Right lobe of liver (tissue), 6 donors: ENCODE measurements around the gene BPIFB1. TPM values are rescaled to one million over a fixed set of nuclear protein-coding genes. Genes with fewer than 3 reads are reported as not detected.

ENCODE experiments used
- ATAC-seq, 4 donors: fragments of 200-7000 bp; cut with Tn5 transposase; one replicate each; pipeline ENCODE4 v1.9.1; 2020; ENCODE audit warnings: mild to moderate bottlenecking in 4 of 4, moderate library complexity in 4 of 4
- DNase-seq, 3 donors: peaks; one replicate each; pipeline ENCODE4 v3.0.0-alpha.2; 2020
- H3K27ac ChIP-seq, 3 donors: fragments of 200-600 bp; one replicate each; pipeline ENCODE4 v1.8.0; 2022
- H3K27me3 ChIP-seq, 2 donors: fragments of 200-600 bp; one replicate each; pipeline ENCODE4 v1.8.0; 2022
- H3K36me3 ChIP-seq, 4 donors: fragments of 200-600 bp; sonication (generic) in 1 of 4; one replicate each; pipeline versions ENCODE4 v1.5.1 to v1.8.0; 2017 to 2022; ENCODE audit warnings: control low read depth in 1 of 4
- H3K4me1 ChIP-seq, 4 donors: fragments of 200-600 bp; sonication (generic) in 1 of 4; one replicate each; pipeline versions ENCODE4 v1.5.1 to v1.8.0; 2017 to 2022; ENCODE audit warnings: control low read depth in 1 of 4
- H3K4me3 ChIP-seq, 3 donors: fragments of 200-600 bp; one replicate each; pipeline ENCODE4 v1.8.0; 2022
- H3K9me3 ChIP-seq, 4 donors: fragments of 200-600 bp; sonication (generic) in 1 of 4; one replicate each; pipeline versions ENCODE4 v1.5.1 to v1.8.0; 2017 to 2022; ENCODE audit warnings: control low read depth in 1 of 4
- CTCF ChIP-seq, 4 donors: fragments of 200-600 bp in 3 of 4; fragments of 450-650 bp in 1 of 4; IDR thresholded peaks; one replicate each; pipeline versions ENCODE4 v1.5.1 to v1.8.0; 2016 to 2022; ENCODE audit warnings: antibody characterized with exemption in 4 of 4, mild to moderate bottlenecking in 2 of 4
- POLR2A ChIP-seq: fragments of 450-650 bp; IDR thresholded peaks from one replicate; pipeline ENCODE4 v1.6.1; 2017; ENCODE audit warnings: antibody characterized with exemption, mild to moderate bottlenecking
- WGBS: methylation state at CpG from one replicate; pipeline ENCODE4 v1.1.6; 2018; ENCODE audit warnings: low coverage, low lambda C conversion rate; ENCODE audit not compliant: insufficient coverage; ENCODE audit errors: missing lambda C conversion rate; 5-methylcytosine and 5-hydroxymethylcytosine counted together
- intact Hi-C, 2 donors: fragments of 100-400 bp; cut with DNase I; formaldehyde crosslinking; loops; one replicate each; pipeline versions ENCODE4 v1.11.2 to v1.14.1; 2022
- total RNA-seq, 6 experiments: library from RNA; depleted of rRNA in 2 of 6; stranded (reverse); fragments of >200 nt in 2 of 6; fragmentation: NEBNext Ultra II Directional in 3 of 6; extraction: Animal tissue kit (Norgen Biotek cat#: 25700) in 3 of 6; gene quantifications; one replicate each; pipeline versions ENCODE4 v1.1.0 to v1.2.4, GENCODE V29; 2016 to 2023
- donor health status: DM: no; HTN: yes; CAD: no.
- donor health status: DM: no; HTN: no; CAD: no.
- donor health status: DM: no; HTN: no; CAD: no.
- donor health status: DM: no; HTN: yes; CAD: no.
- donor health status: DM: no; HTN: yes; CAD: no.

Gene BPIFB1
- total RNA-seq, 6 experiments from 2014 or later, result not detected

GRCh38 chr20:33237989-33238388, 45.0 kb upstream of the BPIFB1 start:
- WGBS, result no CpG with 5 or more reads among the region's 6 CpGs
- Histone ChIP-seq H3K9me3 (no peaks in the 10 kb centered on the region), H3K4me1 (no peaks in the 10 kb centered on the region), H3K36me3 (no peaks in the 10 kb centered on the region), H3K27ac (no peak overlapping the region), H3K27me3 (no peaks in the 10 kb centered on the region), H3K4me3 (no peak overlapping the region)
- TF ChIP-seq CTCF (IDR thresholded peaks at IDR 0.05), result no peak
- TF ChIP-seq POLR2A, result no peak
- no peak for DNase-seq
- no peak for ATAC-seq
- intact Hi-C loops, result no loop called here

GRCh38 chr20:33239418-33239817, 43.6 kb upstream of the BPIFB1 start:
- TF ChIP-seq POLR2A (no peak), CTCF (IDR thresholded peaks at IDR 0.05) (no peak)
- WGBS, result 0% methylated on average over 1 of the region's 1 CpG
- no peak overlapping the region for H3K4me3 ChIP-seq
- no peak for DNase-seq
- H3K27me3 ChIP-seq, result no peaks in the 10 kb centered on the region
- H3K36me3 ChIP-seq, result no peaks in the 10 kb centered on the region
- no peaks in the 10 kb centered on the region for H3K4me1 ChIP-seq
- intact Hi-C loops, result no loop called here
- no peak for ATAC-seq
- H3K9me3 ChIP-seq, result no peaks in the 10 kb centered on the region
- H3K27ac ChIP-seq, result no peak overlapping the region

- Histone ChIP-seq H3K4me1 (no peaks in the 10 kb centered on the region), H3K36me3 (no peaks in the 10 kb centered on the region), H3K9me3 (no peaks in the 10 kb centered on the region), H3K27ac (no peak overlapping the region), H3K27me3 (no peaks in the 10 kb centered on the region), H3K4me3 (no peak overlapping the region)
- WGBS, result 52% methylated on average over 3 of the region's 4 CpGs
- intact Hi-C loops, result no loop called here
- no peak for TF ChIP-seq CTCF (IDR thresholded peaks at IDR 0.05)
- TF ChIP-seq POLR2A, result no peak
- DNase-seq (no peak), ATAC-seq (no peak)
Observed at GRCh38 chr20:33239979-33240736, 42.9 kb upstream of the BPIFB1 start.

- H3K4me1 ChIP-seq, result no peaks in the 10 kb centered on the region
- TF ChIP-seq POLR2A (no peak), CTCF (IDR thresholded peaks at IDR 0.05) (no peak)
- ATAC-seq (no peak), DNase-seq (no peak)
- H3K27me3 ChIP-seq, result no peaks in the 10 kb centered on the region
- 40% methylated on average over 5 of the region's 5 CpGs for WGBS
- intact Hi-C loops, result no loop called here
- H3K4me3 ChIP-seq, result no peak overlapping the region
- H3K36me3 ChIP-seq, result no peaks in the 10 kb centered on the region
- no peak overlapping the region for H3K27ac ChIP-seq
- no peaks in the 10 kb centered on the region for H3K9me3 ChIP-seq
Observed at GRCh38 chr20:33240923-33241322, 42.1 kb upstream of the BPIFB1 start.
